GM18498 (cell line): ENCODE measurements around the gene ENPP3.

ENCODE experiments used
- ATAC-seq: cut with Tn5 transposase; IDR thresholded peaks from one replicate; pipeline ENCODE4 v1.9.1; 2021; ENCODE audit warnings: mild to moderate bottlenecking, moderate library complexity; ENCODE audit not compliant: unreplicated experiment

Gene ENPP3

DNA sequence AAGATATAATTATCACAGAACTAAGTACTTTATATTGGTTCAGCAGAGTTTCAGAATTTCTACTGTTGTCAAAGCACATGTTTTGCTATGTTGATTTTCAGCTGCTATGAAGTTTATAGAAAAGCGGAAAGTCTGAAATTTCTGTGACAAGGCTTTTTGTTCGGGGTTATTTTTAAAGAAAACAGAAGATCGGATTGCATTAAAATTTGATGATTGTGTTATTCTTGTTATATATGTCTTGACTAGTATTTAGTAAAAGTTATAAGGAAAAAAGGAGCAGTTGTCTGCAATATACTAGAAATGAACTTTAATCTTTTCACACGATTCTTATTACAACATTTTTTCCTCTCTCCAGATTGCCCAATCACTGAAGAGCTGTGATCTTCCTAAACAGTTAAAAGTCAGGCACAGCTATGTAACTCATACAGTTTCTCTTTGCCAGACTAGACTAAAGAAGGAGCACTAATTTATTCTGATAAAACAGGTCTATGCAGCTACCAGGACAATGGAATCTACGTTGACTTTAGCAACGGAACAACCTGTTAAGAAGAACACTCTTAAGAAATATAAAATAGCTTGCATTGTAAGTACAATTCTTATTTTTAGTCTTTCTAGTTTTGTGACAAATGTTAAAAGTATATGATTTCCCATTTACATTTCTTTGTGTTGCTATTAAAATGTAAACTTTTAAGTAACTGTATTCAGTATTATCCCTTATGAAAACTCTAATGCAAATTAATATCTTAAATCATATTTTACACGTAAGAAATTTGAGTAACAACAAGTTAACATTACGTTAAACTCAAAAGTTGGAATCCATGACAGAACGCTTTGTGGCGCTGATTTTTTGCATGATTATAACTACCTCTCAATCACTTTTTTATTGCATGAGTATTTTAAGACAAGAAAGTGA, at the start of gene ENPP3:
ENPP3 (plus strand) TSS at position 423 of the 913 bp plus-strand sequence; CDS start at position 506, 83 bp downstream.
- no peak for ATAC-seq

DNA sequence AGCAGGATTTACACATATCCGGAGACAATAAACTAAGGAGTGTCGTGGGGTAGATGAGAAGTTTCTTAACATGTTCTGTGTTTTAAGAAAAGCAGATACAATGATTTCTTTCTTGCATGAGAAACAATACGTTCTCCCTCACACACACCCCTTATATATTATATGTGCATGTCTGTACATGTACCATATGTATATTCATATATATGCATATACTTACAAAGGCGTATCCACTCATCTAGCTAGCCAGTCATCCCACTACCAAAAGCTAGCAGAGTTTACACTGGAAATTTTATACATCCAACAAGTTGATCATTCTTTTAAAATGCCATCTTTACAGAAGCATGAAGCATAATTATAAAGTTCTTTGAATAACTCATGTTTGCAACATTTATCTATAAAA, 49.2 kb upstream of the ENPP3 start:
- no peak for ATAC-seq

DNA sequence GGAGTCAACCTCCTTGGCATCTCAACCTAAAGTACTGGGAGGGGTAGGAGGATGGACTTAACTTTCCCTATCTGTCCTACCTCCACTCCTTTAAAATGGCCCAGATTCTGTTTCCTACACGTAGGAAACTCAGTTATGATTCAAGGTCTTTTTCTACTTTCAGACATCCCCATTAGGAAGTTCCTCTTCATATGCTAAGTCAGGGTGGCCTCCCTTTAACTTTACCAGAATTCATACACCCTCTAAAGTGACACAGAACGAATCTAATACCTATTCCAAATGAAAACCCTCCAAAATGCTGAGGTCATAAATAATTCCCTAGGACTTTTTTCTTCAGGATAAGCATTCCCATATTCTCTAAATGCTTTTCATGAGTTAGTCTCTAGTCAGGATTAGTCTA, 48.5 kb upstream of the ENPP3 start:
- ATAC-seq: no peak

DNA sequence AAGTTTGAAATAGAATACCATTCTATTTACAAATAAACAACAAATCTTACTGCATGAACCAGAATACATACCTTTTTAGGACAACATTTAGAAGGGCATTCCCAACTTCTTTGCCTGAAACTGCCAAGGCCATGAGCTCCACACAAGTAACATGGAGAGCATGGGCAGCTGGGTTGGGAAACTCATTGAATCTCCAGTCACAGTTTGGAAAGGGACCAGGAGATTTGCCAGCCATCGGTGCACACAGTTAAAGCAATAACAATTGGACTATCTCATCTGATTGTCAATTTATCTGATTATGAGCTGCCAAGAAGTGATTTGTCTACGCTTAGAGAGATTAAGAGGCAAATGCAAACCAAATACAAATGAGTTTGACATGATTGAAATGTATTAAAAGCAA, 44.2 kb upstream of the ENPP3 start:
- ATAC-seq: no peak

DNA sequence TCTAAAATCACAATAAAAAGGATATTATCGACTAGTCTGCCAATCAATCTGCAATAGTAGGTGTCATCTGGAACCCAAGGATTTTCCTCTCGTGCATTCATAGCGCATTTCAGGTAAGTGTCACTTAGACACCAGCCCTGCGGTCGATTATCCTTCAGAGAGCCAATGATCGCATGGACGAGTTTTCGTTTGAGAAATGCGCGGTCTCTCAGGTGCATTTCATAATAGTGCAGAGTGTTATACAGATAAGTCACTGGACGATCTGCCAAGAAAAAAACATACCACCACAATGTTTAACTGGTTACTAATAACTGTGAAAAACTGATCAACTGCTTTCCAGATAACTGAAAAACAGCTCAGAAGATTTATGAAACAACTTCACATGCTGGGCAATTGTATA, 43.0 kb upstream of the ENPP3 start:
- ATAC-seq: no peak

DNA sequence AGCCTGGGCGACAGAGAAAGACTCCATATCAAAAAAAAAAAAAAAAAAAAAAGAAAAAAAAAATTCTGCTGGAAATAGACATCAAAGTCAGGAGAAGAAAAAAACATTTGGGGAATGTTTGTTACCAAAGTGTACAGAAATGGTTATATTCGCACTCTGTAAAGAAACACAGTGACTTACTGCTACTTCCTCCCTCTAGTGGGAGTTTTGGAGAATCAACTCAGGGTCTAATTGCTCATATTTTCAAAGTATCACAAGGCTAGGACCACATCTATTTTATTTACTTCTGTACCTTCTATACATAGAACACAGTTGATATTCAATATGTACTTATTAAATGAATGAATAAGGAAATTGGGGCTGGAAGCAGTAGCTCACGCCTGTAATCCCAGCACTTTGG, 39.7 kb upstream of the ENPP3 start:
- no peak for ATAC-seq

DNA sequence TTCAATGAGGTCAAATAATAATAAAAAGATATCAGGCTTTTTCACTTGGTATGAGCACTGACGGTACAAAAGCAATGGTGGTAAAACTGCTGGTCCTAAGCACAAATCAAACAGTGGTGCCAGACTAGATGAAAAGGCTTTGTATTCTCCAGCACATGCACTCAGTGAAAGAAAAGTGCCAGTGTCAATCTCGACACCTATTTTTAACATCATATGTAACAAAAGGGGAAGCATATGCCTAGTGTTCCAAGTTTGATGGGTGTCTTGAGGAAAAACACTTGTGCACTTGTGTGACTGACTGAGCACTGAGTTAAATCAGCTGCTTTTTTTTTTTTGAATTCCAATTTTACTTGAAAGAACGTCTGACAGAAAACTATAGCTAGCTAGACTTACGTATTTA, 36.4 kb upstream of the ENPP3 start:
- no peak for ATAC-seq

DNA sequence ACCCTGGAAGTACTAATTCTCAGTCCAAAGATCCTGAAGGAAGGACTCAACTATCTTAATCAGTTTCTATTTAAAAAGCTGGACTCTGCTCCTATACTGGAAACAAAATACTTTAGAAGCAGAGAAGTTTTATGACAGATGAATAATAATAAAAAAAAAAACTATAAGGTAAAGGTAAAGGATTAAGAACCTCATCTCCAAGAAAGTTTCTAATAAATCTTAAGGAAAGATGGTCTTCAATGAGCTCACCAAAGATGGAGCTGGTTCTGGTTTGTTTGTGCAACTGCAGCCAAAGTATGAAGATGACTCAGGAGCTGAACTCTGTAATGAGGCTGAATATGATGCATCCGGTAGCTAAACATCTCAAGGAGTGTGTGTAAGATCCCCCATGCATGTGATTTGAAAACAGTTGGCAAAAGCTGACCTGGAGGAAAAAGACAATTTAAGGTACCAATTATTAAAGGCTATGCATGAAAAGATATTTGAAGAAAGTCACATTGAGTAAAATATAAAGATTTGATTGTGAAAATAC, 34.3 kb upstream of the ENPP3 start:
- ATAC-seq: no peak

DNA sequence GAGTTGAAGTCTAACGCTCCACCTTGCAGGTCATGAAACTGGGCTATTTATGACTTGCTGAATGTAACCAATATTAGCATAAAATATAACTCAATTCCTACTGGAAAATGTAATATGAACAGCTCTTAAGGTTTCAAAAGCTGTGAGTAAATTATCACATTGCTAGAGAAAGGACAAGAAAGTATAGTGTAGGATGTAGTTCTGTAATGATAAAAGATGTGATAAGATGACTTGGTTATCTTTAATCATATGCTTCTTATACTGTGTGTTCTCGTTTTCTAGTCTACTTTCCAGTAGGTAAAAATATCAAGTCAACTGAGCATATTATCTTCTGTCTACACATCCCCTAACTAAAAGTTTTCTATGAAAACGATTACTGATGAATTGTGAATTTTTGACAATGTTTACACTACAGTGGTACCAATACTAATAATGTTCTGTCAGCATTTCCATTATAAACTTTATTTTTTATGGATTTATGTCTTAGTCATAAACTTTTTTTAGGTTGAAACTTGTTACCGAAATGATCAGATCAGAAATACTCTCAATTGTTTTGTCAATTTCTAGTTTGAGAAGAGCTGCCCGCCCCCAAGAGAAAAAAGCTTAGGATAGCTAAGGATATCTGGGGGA, 23.7 kb upstream of the ENPP3 start:
- no peak for ATAC-seq

DNA sequence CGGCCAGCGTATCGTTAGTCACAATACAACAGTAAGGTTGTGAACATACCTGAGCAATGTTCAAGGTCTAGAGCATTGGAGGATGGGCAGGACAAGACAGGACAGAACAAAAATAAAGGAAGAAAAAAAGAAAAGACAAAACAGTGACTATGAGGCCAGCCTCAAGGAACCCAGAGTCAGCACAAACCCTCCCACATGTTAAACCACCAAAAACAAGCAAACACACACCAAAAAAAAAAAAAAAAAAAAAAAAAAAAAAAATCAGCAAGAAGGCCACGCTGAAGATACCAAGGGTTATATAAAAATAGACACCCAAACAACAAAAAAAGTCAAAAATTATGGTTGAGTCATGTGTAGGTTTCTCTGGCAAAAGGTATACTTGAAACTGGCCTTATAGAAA, 21.8 kb upstream of the ENPP3 start:
- ATAC-seq: no peak

DNA sequence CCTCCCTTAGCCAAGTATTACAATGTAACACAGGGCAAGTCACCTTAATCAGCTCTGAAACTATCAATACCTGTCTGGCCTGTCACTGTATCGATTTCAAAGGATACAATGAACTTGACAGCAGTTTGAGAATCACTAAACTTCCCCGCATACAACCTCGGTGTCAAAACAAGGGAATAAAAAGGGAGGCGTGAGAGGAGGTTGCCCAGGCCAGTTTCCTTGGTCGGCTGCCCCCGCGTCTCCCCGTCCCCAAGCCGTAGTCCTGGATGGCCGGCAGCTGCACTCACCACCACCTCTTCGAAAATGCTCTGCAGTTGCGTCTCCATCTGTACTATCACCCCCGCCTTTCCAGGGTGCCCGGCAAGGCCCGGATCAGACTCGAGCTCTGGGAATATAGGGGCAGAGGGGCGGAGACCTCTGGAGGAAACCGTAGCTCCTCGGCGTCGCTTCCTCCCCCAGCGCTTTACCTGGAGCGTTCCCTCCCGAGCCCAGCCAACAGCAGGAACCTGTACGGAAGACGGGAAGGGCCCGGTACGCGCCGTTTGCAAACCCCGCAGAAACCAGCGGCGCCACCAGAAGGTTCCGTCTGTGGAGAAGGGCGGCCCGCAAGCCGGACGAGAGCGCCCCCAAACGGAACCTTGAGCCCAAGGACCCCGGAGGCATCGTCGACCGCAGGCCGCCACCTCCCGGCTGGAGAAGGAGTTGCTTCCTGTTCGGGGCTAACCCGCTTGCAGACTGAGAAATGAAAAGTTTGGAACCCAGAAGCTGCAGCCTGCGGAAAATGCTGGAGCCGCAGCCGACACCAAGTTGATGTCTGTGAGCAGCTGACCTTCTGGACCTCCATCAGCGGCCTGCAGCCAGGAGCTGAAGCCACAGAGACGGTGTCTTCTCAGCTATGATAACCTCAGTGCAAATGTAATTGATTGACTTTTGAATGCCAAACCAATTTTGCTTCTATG, 9.1 kb upstream of the ENPP3 start, which contains the start of gene MED23:
MED23 (minus strand) TSS at position 519 of the 959 bp plus-strand sequence; CDS start at position 326, 193 bp downstream.
- peak; percentile 97 for ATAC-seq

DNA sequence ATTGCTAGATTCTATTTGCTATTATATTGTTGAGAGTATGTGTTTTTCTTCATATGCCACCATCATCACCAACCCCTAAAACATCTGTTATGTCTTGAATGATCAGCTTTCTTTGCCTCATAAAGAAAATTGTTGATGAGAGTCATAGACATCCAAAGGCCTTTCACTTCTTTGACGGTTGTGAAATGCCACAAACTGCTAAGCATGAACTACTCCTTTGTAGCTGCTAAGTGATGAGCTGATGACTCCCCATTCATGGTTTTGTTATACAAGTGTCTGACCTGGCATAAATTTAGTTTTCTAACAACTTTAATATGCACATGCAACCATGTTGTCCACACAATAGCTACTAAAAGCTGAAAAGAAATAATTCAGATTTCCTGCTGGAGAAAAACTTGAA, 8.4 kb upstream of the ENPP3 start:
- no peak for ATAC-seq

DNA sequence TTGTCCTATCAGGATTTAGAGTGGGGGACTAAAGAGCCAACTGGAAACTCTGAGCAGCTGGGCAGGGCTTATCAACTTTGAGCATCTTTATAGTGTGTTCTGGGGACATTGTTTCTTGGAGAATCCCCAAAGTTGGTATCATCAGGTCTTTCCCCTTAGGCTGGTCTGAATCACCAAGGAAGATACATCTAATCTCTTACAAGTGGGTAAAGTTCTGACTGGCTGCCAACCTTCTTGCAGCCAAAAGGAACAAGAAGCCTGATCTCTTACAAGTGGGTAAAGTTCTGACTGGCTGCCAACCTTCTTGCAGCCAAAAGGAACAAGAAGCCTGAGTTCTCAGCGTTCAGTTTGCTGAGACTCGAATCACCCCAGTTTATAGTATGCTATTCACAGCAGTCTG, 7.5 kb upstream of the ENPP3 start:
- no peak for ATAC-seq

DNA sequence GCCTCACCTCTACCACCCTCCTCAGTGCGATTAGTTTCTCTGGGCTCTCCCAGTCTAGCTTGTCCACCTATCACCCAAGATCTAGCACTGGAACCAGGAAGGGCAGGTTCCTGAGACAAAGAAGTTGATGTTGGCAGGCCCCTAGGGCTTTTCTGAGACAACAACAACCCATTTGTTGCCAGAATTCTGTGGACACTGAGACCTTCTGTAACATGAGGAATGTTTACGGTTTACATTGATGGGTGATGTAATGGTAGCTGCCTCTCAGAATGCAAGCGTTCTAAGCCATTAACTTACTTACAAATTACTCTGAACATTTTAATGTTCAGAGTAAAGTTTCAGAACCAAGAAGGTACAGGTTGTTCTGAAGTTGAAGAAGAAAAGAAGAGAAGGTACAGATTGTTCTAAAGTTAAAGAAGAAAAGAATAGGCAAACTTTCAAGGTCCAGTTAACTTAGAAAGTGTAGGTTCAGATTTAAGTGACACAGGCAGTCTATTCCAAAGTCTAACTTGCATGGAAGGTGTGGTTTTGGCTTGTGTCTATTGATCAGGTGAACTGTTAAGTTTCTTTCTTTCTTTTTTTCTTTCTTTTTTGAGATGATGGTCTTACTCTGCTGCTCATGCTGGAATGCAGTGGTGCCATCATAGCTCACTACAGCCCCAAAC, 5.3 kb upstream of the ENPP3 start:
- ATAC-seq: no peak

DNA sequence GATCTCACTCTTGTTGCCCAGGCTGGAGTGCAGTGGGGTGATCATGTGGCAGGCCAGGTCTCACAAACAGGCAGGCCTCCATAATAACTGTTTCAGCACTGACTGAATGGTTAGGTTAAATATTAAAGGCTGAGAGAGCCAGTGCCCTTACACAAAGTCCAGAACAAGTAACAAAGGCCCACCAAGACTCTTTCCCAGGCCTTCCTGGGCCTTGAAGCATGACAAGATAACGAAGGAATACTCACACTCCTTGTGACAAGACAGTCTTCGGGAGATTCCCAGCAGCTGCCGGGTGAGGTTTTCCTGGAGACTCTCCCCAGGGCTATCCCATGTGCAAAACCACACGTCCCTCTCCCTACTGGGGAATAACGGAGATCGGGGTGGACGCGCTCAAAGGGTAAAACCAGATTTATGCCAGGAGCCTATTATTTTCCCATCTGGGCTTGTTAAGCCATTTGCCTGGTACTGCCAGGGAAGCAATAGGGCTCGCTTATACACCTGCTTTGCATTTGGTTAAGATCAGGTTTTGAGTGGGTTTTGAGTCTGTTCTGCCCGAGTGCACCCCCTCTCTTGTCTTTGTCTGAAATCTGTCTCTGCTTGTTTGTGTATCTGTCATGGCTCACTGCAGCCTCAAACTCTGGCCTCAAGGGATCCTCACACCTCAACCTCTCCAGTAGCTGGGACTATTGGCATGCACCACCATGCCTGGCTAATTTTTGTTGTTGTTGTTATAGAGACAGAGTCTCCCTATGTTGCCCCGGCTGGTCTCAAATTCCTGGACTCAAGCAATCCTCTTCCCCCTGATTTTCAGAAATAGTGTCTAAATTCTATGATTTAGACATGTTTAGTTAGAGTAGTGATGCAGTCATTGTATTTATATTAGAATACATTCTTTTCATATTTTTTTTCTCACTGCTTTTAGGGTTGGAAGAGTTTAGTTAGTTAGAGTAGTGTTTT, 1.4 kb upstream of the ENPP3 start:
- peak; percentile 85 for ATAC-seq

DNA sequence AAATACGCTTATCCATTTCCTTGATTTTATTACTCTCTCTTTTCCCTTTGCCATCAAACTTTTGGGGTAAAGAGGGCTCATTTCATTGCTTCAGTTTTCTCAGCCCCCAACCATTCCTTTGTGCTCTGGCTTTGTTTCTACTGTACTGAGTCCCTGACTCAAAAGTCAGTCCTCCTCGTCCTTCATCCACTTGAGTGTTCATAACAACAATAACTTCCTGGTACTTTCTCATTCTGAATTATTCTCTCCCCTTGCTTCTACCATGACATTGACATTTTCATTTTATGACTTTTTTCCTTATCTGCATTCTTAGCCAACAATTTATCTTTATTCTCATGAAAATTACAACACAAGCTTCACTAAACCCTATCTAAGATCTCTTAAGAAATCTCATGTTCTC, 911 bp downstream of the ENPP3 start:
- ATAC-seq: no peak

DNA sequence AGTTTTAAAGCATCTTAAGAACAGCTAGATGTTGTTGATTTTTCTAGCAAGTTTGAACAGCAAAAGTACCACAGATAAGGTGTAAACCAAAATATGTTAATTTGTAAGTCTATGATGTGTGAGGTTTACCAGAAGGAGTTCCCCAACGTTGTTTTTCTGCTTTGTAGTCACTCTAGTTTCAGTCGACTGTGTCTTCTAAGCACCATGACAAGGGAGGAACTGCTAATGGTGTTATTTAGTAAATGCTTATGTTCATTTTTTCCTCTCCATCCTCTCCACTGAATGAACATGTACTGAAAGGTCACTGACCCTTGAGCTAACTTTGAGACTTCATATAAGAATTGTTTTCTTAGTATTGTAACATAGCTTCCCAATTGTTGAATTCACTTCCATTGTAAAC, 3.0 kb downstream of the ENPP3 start:
- peak; percentile 64 for ATAC-seq

DNA sequence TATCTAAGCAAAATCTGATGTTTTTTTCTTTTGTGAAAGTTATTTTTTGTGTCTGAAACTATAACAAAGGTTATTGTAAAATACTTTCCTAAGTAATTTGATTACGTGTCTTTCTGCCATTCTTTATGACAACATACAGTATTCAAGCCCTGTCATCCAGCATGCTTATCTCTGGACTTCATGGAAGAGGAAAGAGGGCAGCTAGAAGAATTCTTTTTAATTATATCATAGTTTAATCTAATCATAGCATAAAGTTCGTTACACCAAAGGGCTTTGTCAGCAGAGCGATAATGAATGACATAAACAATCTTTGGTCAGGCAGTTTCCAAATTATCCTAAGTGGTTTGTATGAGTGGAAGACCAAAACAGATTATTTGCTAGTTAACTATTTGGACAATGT, 3.5 kb downstream of the ENPP3 start:
- ATAC-seq: no peak

DNA sequence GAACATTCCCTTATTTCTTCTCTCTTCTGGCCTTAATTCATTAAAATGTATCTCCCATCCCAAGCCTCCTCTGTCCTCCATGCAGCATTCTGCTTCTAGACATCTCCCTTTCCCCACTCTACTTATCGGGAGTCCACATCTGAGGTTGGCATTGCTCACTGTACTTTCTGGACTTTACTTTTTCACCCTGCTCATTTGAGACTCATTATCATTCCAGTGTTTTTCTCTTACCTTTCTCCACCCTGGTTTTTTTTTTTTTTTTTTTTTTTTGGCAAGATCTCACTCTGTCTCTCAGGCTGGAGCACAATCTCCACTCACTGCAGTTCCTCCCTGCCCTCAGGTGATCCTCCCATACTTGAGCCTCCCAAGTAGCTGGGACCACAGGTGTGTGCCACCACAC, 4.5 kb downstream of the ENPP3 start:
- no peak for ATAC-seq
